ENCODE data around the gene PDIA4. TPM values are rescaled to one million over a fixed set of nuclear protein-coding genes. Genes with fewer than 3 reads are reported as not detected.

PDIA4 gene
- total and polyA plus RNA-seq, 5 donors from 2014 or later = 33.4 to 78.3 (median 67.5) TPM

GRCh38 chr7:148963583-148964482 is 64.5 kb downstream of the PDIA4 start:
- Histone ChIP-seq H3K9me3 (ENCODE audit: control insufficient read depth in 2 of 2, low read length in 2 of 2) (no peaks in the 10 kb centered on the region), H3K4me3 (ENCODE audit: low read depth, low read length) (peak overlapping the region; percentile 100), H3K4me1 (ENCODE audit: control insufficient read depth, insufficient read depth, low read length, poor library complexity, severe bottlenecking) (peaks cover 14% of the 10 kb centered on the region), H3K27ac (ENCODE audit: insufficient read depth, low read length, poor library complexity, severe bottlenecking) (peak overlapping the region; percentile 72), H3K36me3 (ENCODE audit: control insufficient read depth, insufficient read depth, low read length) (no peaks in the 10 kb centered on the region), H3K27me3 (ENCODE audit: control insufficient read depth, insufficient read depth, low read length) (no peaks in the 10 kb centered on the region)
- Mint-ChIP-seq H3K27ac (peak overlapping the region; percentile 83 to 94 (median 90)), H3K4me3 (peak overlapping the region; percentile 88 to 98 (median 95)), H3K27me3 (peaks cover 16% of the 10 kb centered on the region), H3K36me3 (no peaks in the 10 kb centered on the region), H3K4me1 (peaks cover 6 to 37% (median 27%) of the 10 kb centered on the region in 4 donors), H3K9me3 (peaks cover 0 to 1% (median 0%) of the 10 kb centered on the region in 7 donors)
- DNase-seq = peak in 1 of 3 donors; percentile 15
- ATAC-seq (ENCODE audit: low read depth in 2 of 2) = no peak

GRCh38 chr7:148962823-148963582 is 65.3 kb downstream of the PDIA4 start:
- Histone ChIP-seq H3K9me3 (ENCODE audit: control insufficient read depth in 2 of 2, low read length in 2 of 2) (no peaks in the 10 kb centered on the region), H3K4me1 (ENCODE audit: control insufficient read depth, insufficient read depth, low read length, poor library complexity, severe bottlenecking) (peaks cover 14% of the 10 kb centered on the region), H3K27ac (ENCODE audit: insufficient read depth, low read length, poor library complexity, severe bottlenecking) (peak overlapping the region; percentile 72), H3K27me3 (ENCODE audit: control insufficient read depth, insufficient read depth, low read length) (no peaks in the 10 kb centered on the region), H3K36me3 (ENCODE audit: control insufficient read depth, insufficient read depth, low read length) (no peaks in the 10 kb centered on the region), H3K4me3 (ENCODE audit: low read depth, low read length) (peak overlapping the region; percentile 100)
- peaks cover 0 to 1% (median 0%) of the 10 kb centered on the region in 7 donors for H3K9me3 Mint-ChIP-seq
- peak; percentile 44 to 82 (median 80) for DNase-seq
- peaks cover 6 to 37% (median 27%) of the 10 kb centered on the region in 4 donors for H3K4me1 Mint-ChIP-seq
- peak overlapping the region; percentile 88 to 98 (median 95) for H3K4me3 Mint-ChIP-seq
- peak; percentile 69 for ATAC-seq (ENCODE audit: low read depth in 2 of 2)
- peak overlapping the region; percentile 83 to 94 (median 89) for H3K27ac Mint-ChIP-seq
- H3K27me3 Mint-ChIP-seq = peaks cover 16% of the 10 kb centered on the region
- H3K36me3 Mint-ChIP-seq = no peaks in the 10 kb centered on the region

GRCh38 chr7:148962440-148962822 is 65.9 kb downstream of the PDIA4 start:
- Mint-ChIP-seq H3K4me3 (peak overlapping the region; percentile 88 to 98 (median 95)), H3K27ac (peak overlapping the region; percentile 83 to 94 (median 89)), H3K4me1 (peaks cover 6 to 37% (median 27%) of the 10 kb centered on the region in 4 donors), H3K9me3 (peaks cover 0 to 1% (median 0%) of the 10 kb centered on the region in 7 donors), H3K36me3 (no peaks in the 10 kb centered on the region), H3K27me3 (peaks cover 16% of the 10 kb centered on the region)
- H3K4me3 ChIP-seq (ENCODE audit: low read depth, low read length) = peak overlapping the region; percentile 100
- ATAC-seq (ENCODE audit: low read depth in 2 of 2) = no peak
- peak overlapping the region; percentile 72 for H3K27ac ChIP-seq (ENCODE audit: insufficient read depth, low read length, poor library complexity, severe bottlenecking)
- no peaks in the 10 kb centered on the region for H3K36me3 ChIP-seq (ENCODE audit: control insufficient read depth, insufficient read depth, low read length)
- H3K27me3 ChIP-seq (ENCODE audit: control insufficient read depth, insufficient read depth, low read length) = no peaks in the 10 kb centered on the region
- no peak for DNase-seq
- peaks cover 14% of the 10 kb centered on the region for H3K4me1 ChIP-seq (ENCODE audit: control insufficient read depth, insufficient read depth, low read length, poor library complexity, severe bottlenecking)
- H3K9me3 ChIP-seq (ENCODE audit: control insufficient read depth in 2 of 2, low read length in 2 of 2) = no peaks in the 10 kb centered on the region

GRCh38 chr7:148959726-148960125 is 68.6 kb downstream of the PDIA4 start:
- Histone ChIP-seq H3K36me3 (ENCODE audit: control insufficient read depth, insufficient read depth, low read length) (no peaks in the 10 kb centered on the region), H3K9me3 (ENCODE audit: control insufficient read depth in 2 of 2, low read length in 2 of 2) (no peaks in the 10 kb centered on the region), H3K27me3 (ENCODE audit: control insufficient read depth, insufficient read depth, low read length) (no peaks in the 10 kb centered on the region), H3K4me3 (ENCODE audit: low read depth, low read length) (no peak overlapping the region), H3K27ac (ENCODE audit: insufficient read depth, low read length, poor library complexity, severe bottlenecking) (no peak overlapping the region), H3K4me1 (ENCODE audit: control insufficient read depth, insufficient read depth, low read length, poor library complexity, severe bottlenecking) (peaks cover 9% of the 10 kb centered on the region)
- H3K4me1 Mint-ChIP-seq = peaks cover 0 to 24% (median 16%) of the 10 kb centered on the region in 4 donors
- H3K4me3 Mint-ChIP-seq = no peak overlapping the region
- H3K9me3 Mint-ChIP-seq = peaks cover 0 to 1% (median 0%) of the 10 kb centered on the region in 7 donors
- H3K27me3 Mint-ChIP-seq = peaks cover 10% of the 10 kb centered on the region
- no peak overlapping the region for H3K27ac Mint-ChIP-seq
- no peaks in the 10 kb centered on the region for H3K36me3 Mint-ChIP-seq
- DNase-seq = no peak
- ATAC-seq (ENCODE audit: low read depth in 2 of 2) = no peak

GRCh38 chr7:148958061-148958460 is 70.2 kb downstream of the PDIA4 start:
- H3K27ac Mint-ChIP-seq = no peak overlapping the region
- Histone ChIP-seq H3K4me3 (ENCODE audit: low read depth, low read length) (no peak overlapping the region), H3K9me3 (ENCODE audit: control insufficient read depth in 2 of 2, low read length in 2 of 2) (no peaks in the 10 kb centered on the region), H3K36me3 (ENCODE audit: control insufficient read depth, insufficient read depth, low read length) (no peaks in the 10 kb centered on the region), H3K27me3 (ENCODE audit: control insufficient read depth, insufficient read depth, low read length) (no peaks in the 10 kb centered on the region), H3K27ac (ENCODE audit: insufficient read depth, low read length, poor library complexity, severe bottlenecking) (no peak overlapping the region), H3K4me1 (ENCODE audit: control insufficient read depth, insufficient read depth, low read length, poor library complexity, severe bottlenecking) (peaks cover 5% of the 10 kb centered on the region)
- H3K36me3 Mint-ChIP-seq = no peaks in the 10 kb centered on the region
- H3K4me1 Mint-ChIP-seq = peaks cover 0 to 8% (median 6%) of the 10 kb centered on the region in 4 donors
- no peak for DNase-seq
- peaks cover 4% of the 10 kb centered on the region for H3K27me3 Mint-ChIP-seq
- peaks cover 0 to 1% (median 0%) of the 10 kb centered on the region in 7 donors for H3K9me3 Mint-ChIP-seq
- no peak overlapping the region for H3K4me3 Mint-ChIP-seq
- ATAC-seq (ENCODE audit: low read depth in 2 of 2) = no peak

- Mint-ChIP-seq H3K27ac (no peak overlapping the region), H3K4me3 (no peak overlapping the region), H3K36me3 (no peaks in the 10 kb centered on the region), H3K9me3 (no peaks in the 10 kb centered on the region), H3K4me1 (no peaks in the 10 kb centered on the region), H3K27me3 (peaks cover 4% of the 10 kb centered on the region)
- Histone ChIP-seq H3K27me3 (ENCODE audit: control insufficient read depth, insufficient read depth, low read length) (no peaks in the 10 kb centered on the region), H3K9me3 (ENCODE audit: control insufficient read depth in 2 of 2, low read length in 2 of 2) (no peaks in the 10 kb centered on the region), H3K4me1 (ENCODE audit: control insufficient read depth, insufficient read depth, low read length, poor library complexity, severe bottlenecking) (no peaks in the 10 kb centered on the region), H3K27ac (ENCODE audit: insufficient read depth, low read length, poor library complexity, severe bottlenecking) (no peak overlapping the region), H3K4me3 (ENCODE audit: low read depth, low read length) (no peak overlapping the region), H3K36me3 (ENCODE audit: control insufficient read depth, insufficient read depth, low read length) (no peaks in the 10 kb centered on the region)
- DNase-seq (no peak), ATAC-seq (ENCODE audit: low read depth in 2 of 2) (no peak)
These were observed 73.5 kb downstream of the PDIA4 start for GRCh38 chr7:148954766-148955165.

- no peak overlapping the region for H3K27ac ChIP-seq (ENCODE audit: insufficient read depth, low read length, poor library complexity, severe bottlenecking)
- Mint-ChIP-seq H3K9me3 (no peaks in the 10 kb centered on the region), H3K4me1 (no peaks in the 10 kb centered on the region), H3K27ac (no peak overlapping the region), H3K4me3 (no peak overlapping the region), H3K27me3 (peaks cover 4% of the 10 kb centered on the region), H3K36me3 (no peaks in the 10 kb centered on the region)
- no peaks in the 10 kb centered on the region for H3K9me3 ChIP-seq (ENCODE audit: control insufficient read depth in 2 of 2, low read length in 2 of 2)
- H3K36me3 ChIP-seq (ENCODE audit: control insufficient read depth, insufficient read depth, low read length) = no peaks in the 10 kb centered on the region
- ATAC-seq (ENCODE audit: low read depth in 2 of 2) (no peak), DNase-seq (no peak)
- no peaks in the 10 kb centered on the region for H3K27me3 ChIP-seq (ENCODE audit: control insufficient read depth, insufficient read depth, low read length)
- H3K4me1 ChIP-seq (ENCODE audit: control insufficient read depth, insufficient read depth, low read length, poor library complexity, severe bottlenecking) = no peaks in the 10 kb centered on the region
- H3K4me3 ChIP-seq (ENCODE audit: low read depth, low read length) = no peak overlapping the region
These were observed 74.6 kb downstream of the PDIA4 start for GRCh38 chr7:148953676-148954075.
